HepG2 (cell line): Measurements from ENCODE around the gene ISLR2. TPM values are rescaled to one million over a fixed set of nuclear protein-coding genes. Genes with fewer than 3 reads are reported as not detected.
"Not testable (repeated sequence)": the region's sequence is repeated elsewhere in the genome, so short reads cannot be mapped to it uniquely, and the experiment has no call there.

Experiments
- ATAC-seq: fragments of 200-7000 bp; cut with Tn5 transposase; 3 replicates; pipeline ENCODE4 v1.9.1; 2020; ENCODE audit warnings: mild to moderate bottlenecking, moderate library complexity
- BruUV-seq: library from RNA; stranded (reverse); fragments of 400-500 nt; replicated peaks from 2 replicates; lab custom pipeline; 2021; lab: Mats Ljungman, UMichigan
- CTCF ChIA-PET: fragments of 300-600 bp; formaldehyde crosslinking; extraction: SDS; loops from one replicate; lab custom pipeline; 2021; ENCODE audit warnings: low total read pairs, inconsistent platforms, low intra/inter-chr PET ratio; lab: Yijun Ruan, JAX
- POLR2A ChIA-PET: fragments of 350-600 bp; sonication (Branson Sonifier 250); formaldehyde crosslinking; loops from one replicate; lab custom pipeline; 2020; ENCODE audit warnings: antibody characterized with exemption, inconsistent platforms; lab: Yijun Ruan, JAX
- DNase-seq: peaks from one replicate; pipeline ENCODE4 v3.0.0-alpha.2; 2015; ENCODE audit warnings: low spot score
- FAIRE-seq: peaks from 3 replicates; lab custom pipeline; 2011; peaks lifted over from hg19 to GRCh38; lab: Jason Lieb, UNC
- H2AFZ ChIP-seq: one replicate; pipeline ENCODE4 v1.6.1; 2011; ENCODE audit warnings: low read length, inconsistent platforms
- H3K27ac ChIP-seq: fragments of 300-600 bp; 3 replicates; pipeline ENCODE4 v1.8.0; 2011; ENCODE audit warnings: mixed run types, mild to moderate bottlenecking, mixed read lengths, low read length, inconsistent platforms; ENCODE audit not compliant: insufficient read depth; ENCODE audit errors: extremely low read length
- H3K27me3 ChIP-seq, 2 experiments: fragments of 200-600 bp in 1 of 2; 2 replicates in 1 of 2; 3 replicates in 1 of 2; pipeline versions ENCODE4 v1.6.0 to v1.8.0; 2011; ENCODE audit warnings: low read length in 2 of 2, mild to moderate bottlenecking in 2 of 2, moderate library complexity in 2 of 2, inconsistent platforms in 1 of 2; ENCODE audit not compliant: insufficient read depth in 2 of 2, control insufficient read depth in 1 of 2
- H3K36me3 ChIP-seq, 2 experiments: fragments of 200-600 bp in 1 of 2; replicated peaks in 1 of 2; 2 replicates in 1 of 2; 3 replicates in 1 of 2; pipeline versions ENCODE4 v1.5.1 to v1.8.0; 2011; ENCODE audit warnings: low read length in 2 of 2, inconsistent platforms in 1 of 2; ENCODE audit not compliant: insufficient read depth in 2 of 2, control insufficient read depth in 1 of 2
- H3K4me1 ChIP-seq: 2 replicates; pipeline ENCODE4 v1.5.1; 2012; ENCODE audit warnings: low read length, inconsistent platforms; ENCODE audit not compliant: insufficient read depth
- H3K4me2 ChIP-seq: 2 replicates; pipeline ENCODE4 v1.6.0; 2011; ENCODE audit warnings: low read depth, low read length, inconsistent platforms
- H3K4me3 ChIP-seq, 3 experiments: fragments of 200-600 bp in 1 of 3; sonication (generic), shearing (Covaris generic) in 1 of 3; replicated peaks in 1 of 3; 2 replicates each; pipeline ENCODE4 v1.5.1; 2011 to 2016; ENCODE audit warnings: low read length in 3 of 3, inconsistent platforms in 2 of 3, low read depth in 2 of 3, mild to moderate bottlenecking in 2 of 3, control low read depth in 1 of 3, mixed read lengths in 1 of 3; ENCODE audit not compliant: insufficient read depth in 1 of 3
- H3K79me2 ChIP-seq: one replicate; pipeline ENCODE4 v1.6.1; 2011; ENCODE audit warnings: low read length, inconsistent platforms; ENCODE audit not compliant: insufficient read depth
- H3K9ac ChIP-seq: 2 replicates; pipeline ENCODE4 v1.6.0; 2011; ENCODE audit warnings: mild to moderate bottlenecking, low read depth, low read length, inconsistent platforms; ENCODE audit not compliant: insufficient read depth
- H3K9me3 ChIP-seq: 2 replicates; pipeline ENCODE4 v1.5.1; 2012; ENCODE audit warnings: mild to moderate bottlenecking, low read length
- H4K20me1 ChIP-seq: 2 replicates; pipeline ENCODE4 v1.6.0; 2011; ENCODE audit warnings: inconsistent platforms, mild to moderate bottlenecking, low read length, moderate library complexity; ENCODE audit not compliant: insufficient read depth
- CHD4 ChIP-seq: fragments of 200-600 bp; sonication (generic); IDR thresholded peaks from 2 replicates; pipeline ENCODE4 v1.7.0; 2017; ENCODE audit warnings: mild to moderate bottlenecking, low read length, borderline replicate concordance
- FUBP1 ChIP-seq: sonication (generic); formaldehyde crosslinking; IDR thresholded peaks from 2 replicates; pipeline ENCODE4 v1.5.1; 2020; ENCODE audit warnings: missing genetic modification reagents, mild to moderate bottlenecking, borderline replicate concordance
- HNRNPK ChIP-seq: fragments of 200-400 bp; formaldehyde crosslinking; IDR thresholded peaks from 2 replicates; pipeline ENCODE4 v1.6.1; 2018; ENCODE audit warnings: low read length, low read depth, moderate library complexity, mild to moderate bottlenecking; ENCODE audit not compliant: poor library complexity, severe bottlenecking
- KLF11 ChIP-seq: IDR thresholded peaks from 2 replicates; pipeline ENCODE4 v1.6.1; 2016; ENCODE audit warnings: missing compliant biosample characterization
- MZF1 ChIP-seq: sonication (generic); formaldehyde crosslinking; IDR thresholded peaks from 2 replicates; pipeline ENCODE4 v1.8.1; 2023; ENCODE audit warnings: mild to moderate bottlenecking, missing genetic modification reagents, borderline replicate concordance
- NFKB2 ChIP-seq: sonication (generic); formaldehyde crosslinking; IDR thresholded peaks from 2 replicates; pipeline ENCODE4 v1.4.0; 2020; ENCODE audit warnings: missing genetic modification reagents, borderline replicate concordance
- PAF1 ChIP-seq: IDR thresholded peaks from 2 replicates; pipeline ENCODE4 v1.6.1; 2016; ENCODE audit warnings: missing genetic modification reagents, missing compliant biosample characterization
- PHB2 ChIP-seq: fragments of 450-650 bp; IDR thresholded peaks from 2 replicates; pipeline ENCODE4 v1.6.1; 2018; ENCODE audit not compliant: partially characterized antibody
- POGZ ChIP-seq: sonication (generic); formaldehyde crosslinking; IDR thresholded peaks from 2 replicates; pipeline ENCODE4 v1.4.0; 2020; ENCODE audit warnings: mild to moderate bottlenecking, missing genetic modification reagents
- RARG ChIP-seq: sonication (generic); formaldehyde crosslinking; IDR thresholded peaks from 2 replicates; pipeline ENCODE4 v1.4.0; 2020; ENCODE audit warnings: low read depth, mild to moderate bottlenecking, missing genetic modification reagents
- YEATS4 ChIP-seq: sonication (generic); formaldehyde crosslinking; IDR thresholded peaks from 2 replicates; pipeline ENCODE4 v1.4.0; 2020; ENCODE audit warnings: missing genetic modification reagents, borderline replicate concordance
- ZNF24 ChIP-seq: fragments of 450-650 bp; IDR thresholded peaks from 2 replicates; pipeline ENCODE4 v1.6.1; 2017; ENCODE audit warnings: antibody characterized with exemption, mild to moderate bottlenecking
- ZNF549 ChIP-seq: sonication (generic); formaldehyde crosslinking; IDR thresholded peaks from 2 replicates; pipeline ENCODE4 v1.5.0; 2020; ENCODE audit warnings: missing genetic modification reagents
- ZNF577 ChIP-seq: sonication (generic); formaldehyde crosslinking; IDR thresholded peaks from 2 replicates; pipeline ENCODE4 v1.4.0; 2020; ENCODE audit warnings: mild to moderate bottlenecking, low read depth, missing genetic modification reagents, borderline replicate concordance
- WGBS: methylation state at CpG from one replicate; pipeline ENCODE4 v1.1.6; 2017; ENCODE audit warnings: low lambda C conversion rate; 5-methylcytosine and 5-hydroxymethylcytosine counted together
- in situ Hi-C: cut with HindIII; loops from 2 replicates; pipeline ENCODE4 v1.10.0; 2017; ENCODE audit warnings: low pct_unique_long_range_greater_than_20kb; ENCODE audit not compliant: extremely low pct_ligation_motif_present
- intact Hi-C: fragments of 100-400 bp; cut with micrococcal nuclease; formaldehyde crosslinking; loops from one replicate; pipeline ENCODE4 v1.10.0; 2022; ENCODE audit not compliant: unreplicated experiment
- polyA plus RNA-seq, 8 experiments: library from polyadenylated mRNA; depleted of rRNA in 3 of 8; stranded (reverse) in 7 of 8; unstranded in 1 of 8; fragments of >200 nt; fragmentation: Illumina TruSeq in 4 of 8; extraction: Trizol in 4 of 8; gene quantifications; 2 replicates each; pipeline versions ENCODE4 v1.2.1 to v1.2.3, GENCODE V29; 2011 to 2016; ENCODE audit warnings: low read depth in 4 of 8, missing spikeins in 1 of 8, mixed read lengths in 1 of 8; ENCODE audit not compliant: insufficient read depth in 1 of 8
- total RNA-seq, 5 experiments: library from RNA; depleted of rRNA; stranded (reverse); fragments of >200 nt; fragmentation: Illumina TruSeq; extraction: Trizol; gene quantifications; 2 replicates each; pipeline ENCODE4 v1.2.3, GENCODE V29; 2016; ENCODE audit warnings: low read depth in 1 of 5

Gene ISLR2
- total and polyA plus RNA-seq, 2 of the 13 experiments (the other 11 are each of a cell fraction or from before 2014, with no cell fraction given), result not detected

- Histone ChIP-seq H3K9me3 (no peaks in the 10 kb centered on the region), H3K4me2 (no peak overlapping the region), H4K20me1 (no peaks in the 10 kb centered on the region), H3K27ac (no peak overlapping the region), H3K4me1 (no peaks in the 10 kb centered on the region), H3K79me2 (no peaks in the 10 kb centered on the region), H3K36me3 (no peaks in the 10 kb centered on the region), H3K9ac (no peak overlapping the region), H3K4me3 (no peak overlapping the region), H3K27me3 (no peaks in the 10 kb centered on the region), H2AFZ (no peak overlapping the region)
- ChIA-PET POLR2A (no interaction called here), CTCF (no interaction called here)
- DNase-seq (no peak), FAIRE-seq (no peak), ATAC-seq (no peak)
- no TSS peak for BruUV-seq
- WGBS, result 10% methylated on average over 2 of the region's 5 CpGs
- TF ChIP-seq PAF1 (no peak), PHB2 (no peak), NFKB2 (CRISPR knock-in tag) (no peak), HNRNPK (no peak), YEATS4 (CRISPR knock-in tag) (no peak), CHD4 (no peak), ZNF549 (CRISPR knock-in tag) (no peak), MZF1 (CRISPR knock-in tag) (no peak), ZNF577 (CRISPR knock-in tag) (no peak), POGZ (CRISPR knock-in tag) (no peak), FUBP1 (CRISPR knock-in tag) (no peak), ZNF24 (no peak), RARG (CRISPR knock-in tag) (no peak), KLF11 (no peak)
- intact Hi-C loops, result no loop called here
- in situ Hi-C loops, result no loop called here
These were observed 22.3 kb upstream of the ISLR2 start for GRCh38 chr15:74108111-74108510.

- CTCF ChIA-PET, H3K27ac ChIP-seq, H3K27me3 ChIP-seq, H3K9me3 ChIP-seq, H3K9ac ChIP-seq, POLR2A ChIA-PET, FAIRE-seq, H3K4me1 ChIP-seq, H3K4me2 ChIP-seq, in situ Hi-C loops, BruUV-seq, H2AFZ ChIP-seq, intact Hi-C loops, H3K36me3 ChIP-seq, H3K4me3 ChIP-seq, ATAC-seq, H4K20me1 ChIP-seq, H3K79me2 ChIP-seq, DNase-seq: not testable (repeated sequence)
- WGBS, result 86% methylated on average over 3 of the region's 6 CpGs
These were observed 21.8 kb upstream of the ISLR2 start for GRCh38 chr15:74108611-74109010.
